Colonic mucosa (tissue), 4 donors: Measurements from ENCODE around the gene ARRB2. TPM values are rescaled to one million over a fixed set of nuclear protein-coding genes. Genes with fewer than 3 reads are reported as not detected.

ENCODE experiments used
- DNase-seq: peaks from one replicate; pipeline ENCODE4 v3.0.0-alpha.2; 2020
- H3K27ac ChIP-seq: fragments of 200-600 bp; one replicate; pipeline ENCODE4 v1.8.0; 2021
- H3K27me3 ChIP-seq: fragments of 200-600 bp; one replicate; pipeline ENCODE4 v1.8.0; 2021
- H3K36me3 ChIP-seq: fragments of 200-600 bp; one replicate; pipeline ENCODE4 v1.8.0; 2021
- H3K4me1 ChIP-seq: fragments of 200-600 bp; one replicate; pipeline ENCODE4 v1.8.0; 2021; ENCODE audit warnings: mild to moderate bottlenecking
- H3K4me3 ChIP-seq: fragments of 200-600 bp; one replicate; pipeline ENCODE4 v1.8.0; 2021
- H3K9ac ChIP-seq, 2 donors: one replicate each; pipeline ENCODE4 v1.7.0; 2013; ENCODE audit warnings: control low read depth in 2 of 2, low read depth in 2 of 2, low read length in 2 of 2
- H3K9me3 ChIP-seq: fragments of 200-600 bp; one replicate; pipeline ENCODE4 v1.8.0; 2021
- intact Hi-C: fragments of 100-400 bp; cut with DNase I; formaldehyde crosslinking; loops from one replicate; pipeline ENCODE4 v1.14.1; 2022
- total RNA-seq, 2 donors: library from RNA; stranded (reverse); fragmentation: NEBNext Ultra II Directional in 1 of 2; extraction: Animal tissue kit (Norgen Biotek cat#: 25700) in 1 of 2; gene quantifications; one replicate each; pipeline ENCODE4 v1.2.1, GENCODE V29; 2021
- TF ChIP-seq, protein P1 (sequence below): fragments of 200-600 bp; IDR thresholded peaks from one replicate; pipeline ENCODE4 v1.8.0; 2022; ENCODE audit warnings: antibody characterized with exemption, mild to moderate bottlenecking
- donor health status: healthy.
- donor health status: DM: no; HTN: no; CAD: no.
- donor health status: DM: no; HTN: no; CAD: no.

Gene ARRB2
- total RNA-seq, 2 donors from 2014 or later, result 41.0 to 42.8 TPM

DNA sequence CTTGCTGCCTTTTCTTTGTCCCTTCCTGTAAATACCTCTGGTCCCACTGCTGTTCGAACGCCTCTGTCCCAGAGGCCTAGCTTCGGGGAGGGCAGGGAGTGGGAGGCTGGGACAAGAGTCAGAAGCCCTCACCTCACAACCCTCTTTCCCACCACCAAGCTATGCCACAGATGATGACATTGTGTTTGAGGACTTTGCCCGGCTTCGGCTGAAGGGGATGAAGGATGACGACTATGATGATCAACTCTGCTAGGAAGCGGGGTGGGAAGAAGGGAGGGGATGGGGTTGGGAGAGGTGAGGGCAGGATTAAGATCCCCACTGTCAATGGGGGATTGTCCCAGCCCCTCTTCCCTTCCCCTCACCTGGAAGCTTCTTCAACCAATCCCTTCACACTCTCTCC is 10.4 kb downstream of the ARRB2 start:
- H3K27me3 ChIP-seq, result no peaks in the 10 kb centered on the region
- TF ChIP-seq, protein P1, sequence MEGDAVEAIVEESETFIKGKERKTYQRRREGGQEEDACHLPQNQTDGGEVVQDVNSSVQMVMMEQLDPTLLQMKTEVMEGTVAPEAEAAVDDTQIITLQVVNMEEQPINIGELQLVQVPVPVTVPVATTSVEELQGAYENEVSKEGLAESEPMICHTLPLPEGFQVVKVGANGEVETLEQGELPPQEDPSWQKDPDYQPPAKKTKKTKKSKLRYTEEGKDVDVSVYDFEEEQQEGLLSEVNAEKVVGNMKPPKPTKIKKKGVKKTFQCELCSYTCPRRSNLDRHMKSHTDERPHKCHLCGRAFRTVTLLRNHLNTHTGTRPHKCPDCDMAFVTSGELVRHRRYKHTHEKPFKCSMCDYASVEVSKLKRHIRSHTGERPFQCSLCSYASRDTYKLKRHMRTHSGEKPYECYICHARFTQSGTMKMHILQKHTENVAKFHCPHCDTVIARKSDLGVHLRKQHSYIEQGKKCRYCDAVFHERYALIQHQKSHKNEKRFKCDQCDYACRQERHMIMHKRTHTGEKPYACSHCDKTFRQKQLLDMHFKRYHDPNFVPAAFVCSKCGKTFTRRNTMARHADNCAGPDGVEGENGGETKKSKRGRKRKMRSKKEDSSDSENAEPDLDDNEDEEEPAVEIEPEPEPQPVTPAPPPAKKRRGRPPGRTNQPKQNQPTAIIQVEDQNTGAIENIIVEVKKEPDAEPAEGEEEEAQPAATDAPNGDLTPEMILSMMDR, result no peak
- peak overlapping the region in 1 of 2 donors; percentile 22 for H3K9ac ChIP-seq
- H3K9me3 ChIP-seq, result no peaks in the 10 kb centered on the region
- no peaks in the 10 kb centered on the region for H3K36me3 ChIP-seq
- intact Hi-C loops, result no loop called here
- no peak overlapping the region for H3K27ac ChIP-seq
- no peak overlapping the region for H3K4me3 ChIP-seq
- DNase-seq, result no peak
- H3K4me1 ChIP-seq, result no peaks in the 10 kb centered on the region

DNA sequence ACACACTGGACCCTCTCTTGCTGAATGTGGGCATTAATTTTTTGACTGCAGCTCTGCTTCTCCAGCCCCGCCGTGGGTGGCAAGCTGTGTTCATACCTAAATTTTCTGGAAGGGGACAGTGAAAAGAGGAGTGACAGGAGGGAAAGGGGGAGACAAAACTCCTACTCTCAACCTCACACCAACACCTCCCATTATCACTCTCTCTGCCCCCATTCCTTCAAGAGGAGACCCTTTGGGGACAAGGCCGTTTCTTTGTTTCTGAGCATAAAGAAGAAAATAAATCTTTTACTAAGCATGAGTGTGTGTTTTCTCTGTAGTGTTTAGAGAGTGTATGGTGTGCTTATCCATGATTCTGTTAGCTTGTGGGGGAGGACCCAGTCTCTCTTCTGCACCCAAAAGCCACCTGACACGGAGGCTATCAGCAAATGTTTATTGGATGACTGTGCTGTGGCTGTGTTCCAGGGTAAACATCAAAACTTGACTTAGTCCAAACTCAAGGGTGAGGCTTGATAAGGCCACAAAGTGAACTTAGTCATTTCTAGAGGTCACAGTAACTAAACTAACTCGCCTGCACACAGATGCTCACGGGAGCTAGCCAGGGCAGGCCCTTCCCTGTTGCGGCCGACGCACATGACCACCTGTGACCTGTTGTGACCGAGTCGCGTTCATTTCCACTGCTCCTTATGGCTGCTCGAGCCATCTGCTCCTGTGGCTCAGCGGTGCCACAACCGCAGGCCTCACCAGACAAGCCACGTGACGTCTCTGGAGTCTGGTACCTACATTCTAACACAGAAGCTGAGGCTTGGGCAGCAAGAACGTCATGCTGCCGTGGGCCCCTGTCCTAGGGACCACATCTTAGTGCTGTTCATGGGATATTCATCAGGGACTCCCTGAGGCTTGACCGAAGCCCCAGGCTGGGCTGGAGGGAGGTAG is 11.0 kb downstream of the ARRB2 start:
- Histone ChIP-seq H3K4me1 (no peaks in the 10 kb centered on the region), H3K4me3 (no peak overlapping the region), H3K9ac (peak overlapping the region in 1 of 2 donors; percentile 51), H3K27me3 (no peaks in the 10 kb centered on the region), H3K27ac (peak overlapping the region; percentile 57), H3K9me3 (no peaks in the 10 kb centered on the region), H3K36me3 (no peaks in the 10 kb centered on the region)
- intact Hi-C loops, result no loop called here
- DNase-seq, result peak; percentile 84
- TF ChIP-seq, protein P1, result no peak

DNA sequence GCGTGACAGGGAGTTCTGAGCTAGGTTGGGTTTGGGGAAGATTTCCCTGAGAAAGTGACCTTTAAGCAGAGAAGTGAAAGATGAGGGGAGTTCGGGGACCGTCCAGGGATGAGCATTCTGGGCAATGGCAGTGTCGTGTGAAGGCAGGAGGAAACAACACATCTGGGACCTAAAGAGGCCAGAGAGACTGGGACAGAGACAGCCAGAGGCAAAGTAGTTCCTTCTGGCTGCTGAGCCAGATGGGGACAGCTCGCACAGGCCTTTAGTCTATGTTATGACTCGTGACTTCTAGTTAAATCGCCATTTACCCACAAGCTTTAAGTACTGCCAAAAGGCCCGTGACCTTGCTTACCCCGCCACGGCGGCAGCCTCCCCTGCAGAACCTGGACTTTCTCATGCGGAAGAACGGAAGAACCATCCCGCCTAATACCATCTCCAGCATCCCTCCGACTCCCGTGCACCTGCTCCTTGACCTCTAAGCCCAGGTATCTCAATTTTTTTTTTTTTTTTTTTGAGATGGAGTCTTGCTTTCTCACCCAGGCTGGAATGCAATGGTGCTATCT is 12.3 kb downstream of the ARRB2 start:
- no peak overlapping the region for H3K27ac ChIP-seq
- DNase-seq, result no peak

DNA sequence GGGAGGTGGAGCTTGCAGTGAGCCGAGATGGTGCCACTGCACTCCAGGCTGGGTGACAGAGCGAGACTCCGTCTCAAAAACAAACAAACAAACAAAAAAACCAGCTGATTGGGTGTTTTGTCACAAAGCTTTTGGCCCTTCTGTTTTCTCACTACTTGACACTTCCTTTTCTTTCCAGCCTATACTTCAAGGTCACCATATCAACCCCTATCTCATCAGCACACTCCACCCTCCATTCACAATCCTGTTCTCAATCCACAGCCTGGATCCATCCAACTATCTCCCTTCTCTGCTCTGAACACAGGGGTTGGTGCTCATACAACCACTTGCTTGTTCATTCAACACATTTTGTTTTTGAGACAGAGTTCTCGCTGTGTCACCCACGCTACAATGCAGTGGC is 14.2 kb downstream of the ARRB2 start:
- TF ChIP-seq, protein P1, result no peak
- Histone ChIP-seq H3K36me3 (no peaks in the 10 kb centered on the region), H3K4me1 (no peaks in the 10 kb centered on the region), H3K4me3 (no peak overlapping the region), H3K27me3 (no peaks in the 10 kb centered on the region), H3K27ac (no peak overlapping the region), H3K9me3 (no peaks in the 10 kb centered on the region), H3K9ac (no peak overlapping the region)
- intact Hi-C loops, result no loop called here
- DNase-seq, result no peak

More for the DNA sequence above, 12.3 kb downstream of the ARRB2 start:
- no peaks in the 10 kb centered on the region for H3K4me1 ChIP-seq
- intact Hi-C loops, result no loop called here
- no peaks in the 10 kb centered on the region for H3K27me3 ChIP-seq
- H3K36me3 ChIP-seq, result no peaks in the 10 kb centered on the region
- no peak overlapping the region for H3K4me3 ChIP-seq
- H3K9me3 ChIP-seq, result no peaks in the 10 kb centered on the region
- H3K9ac ChIP-seq, result peak overlapping the region in 1 of 2 donors; percentile 19
- TF ChIP-seq, protein P1, result no peak

DNA sequence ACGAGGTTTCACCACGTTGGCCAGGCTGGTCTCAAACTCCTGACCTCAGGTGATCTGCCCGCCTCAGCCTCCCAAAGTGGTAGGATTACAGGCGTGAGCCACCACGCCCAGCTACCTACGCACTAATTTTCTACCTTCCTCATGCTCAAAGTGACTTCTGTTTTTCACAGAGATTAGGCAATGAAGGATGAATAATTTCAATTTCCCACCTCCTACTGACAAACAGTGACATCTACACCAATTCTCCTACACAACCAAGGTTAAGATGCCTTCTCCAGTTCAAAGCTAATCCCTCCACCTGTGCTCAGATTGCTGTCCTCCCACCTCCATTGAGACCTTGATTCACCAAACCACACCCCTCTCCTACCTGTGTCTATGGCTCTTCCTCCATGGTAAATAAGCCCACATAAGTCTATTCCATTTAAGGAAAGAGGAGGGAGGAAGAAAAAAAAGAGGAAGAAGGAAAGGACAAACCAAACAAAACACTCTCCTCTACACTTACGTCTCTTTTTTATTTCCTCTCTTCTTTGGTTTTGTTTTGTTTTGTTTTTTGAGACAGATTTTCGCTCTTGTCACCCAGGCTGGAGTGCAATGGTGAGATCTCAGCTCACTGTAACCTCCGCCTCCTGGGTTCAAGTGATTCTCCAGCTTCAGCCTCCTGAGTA is 15.3 kb downstream of the ARRB2 start:
- Histone ChIP-seq H3K9me3 (no peaks in the 10 kb centered on the region), H3K36me3 (no peaks in the 10 kb centered on the region), H3K9ac (no peak overlapping the region), H3K27ac (peak overlapping the region; percentile 22), H3K27me3 (no peaks in the 10 kb centered on the region), H3K4me1 (no peaks in the 10 kb centered on the region), H3K4me3 (no peak overlapping the region)
- intact Hi-C loops, result no loop called here
- TF ChIP-seq, protein P1, result no peak
- no peak for DNase-seq
